RWPE2 (cell line): Measurements from ENCODE around the gene MOB3A.

ENCODE experiments used
- ATAC-seq: fragments of 200-7000 bp; cut with Tn5 transposase; 3 replicates; pipeline ENCODE4 v1.9.1; 2021; ENCODE audit warnings: low read depth
- DNase-seq: peaks from one replicate; pipeline ENCODE4 v3.0.0-alpha.2; 2020; ENCODE audit warnings: low spot score
- H3K27ac ChIP-seq: fragments of 450-650 bp; 2 replicates; pipeline ENCODE4 v1.5.1; 2017; ENCODE audit warnings: mild to moderate bottlenecking; ENCODE audit not compliant: poor library complexity, severe bottlenecking
- H3K27me3 ChIP-seq: fragments of 250-450 bp; sonication (Bioruptor Pico); 2 replicates; pipeline ENCODE4 v1.5.1; 2021; ENCODE audit warnings: mild to moderate bottlenecking, moderate library complexity; ENCODE audit not compliant: insufficient read depth, poor library complexity, severe bottlenecking
- H3K36me3 ChIP-seq: fragments of 250-450 bp; sonication (Bioruptor Pico); 2 replicates; pipeline ENCODE4 v1.5.1; 2020; ENCODE audit warnings: low read depth, mild to moderate bottlenecking, moderate library complexity
- H3K4me1 ChIP-seq: fragments of 250-450 bp; sonication (Bioruptor Pico); 2 replicates; pipeline ENCODE4 v1.5.1; 2021; ENCODE audit warnings: mild to moderate bottlenecking, moderate library complexity; ENCODE audit not compliant: insufficient read depth, poor library complexity, severe bottlenecking
- H3K4me3 ChIP-seq: fragments of 250-450 bp; sonication (Bioruptor Pico); 2 replicates; pipeline ENCODE4 v1.5.1; 2021; ENCODE audit warnings: mild to moderate bottlenecking, moderate library complexity; ENCODE audit not compliant: severe bottlenecking
- H3K9me3 ChIP-seq: fragments of 250-450 bp; sonication (Bioruptor Pico); 2 replicates; pipeline ENCODE4 v1.5.1; 2021; ENCODE audit warnings: mild to moderate bottlenecking, moderate library complexity; ENCODE audit not compliant: severe bottlenecking
- CTCF ChIP-seq: fragments of 450-650 bp; IDR thresholded peaks from one replicate; pipeline ENCODE4 v1.5.1; 2017; ENCODE audit warnings: mild to moderate bottlenecking, moderate library complexity; ENCODE audit not compliant: poor library complexity, severe bottlenecking

Gene MOB3A

GRCh38 chr19:2111886-2112285, 15.8 kb upstream of the MOB3A start:
- Histone ChIP-seq H3K27me3 (no peaks in the 10 kb centered on the region), H3K27ac (no peak overlapping the region), H3K9me3 (no peaks in the 10 kb centered on the region), H3K4me1 (no peaks in the 10 kb centered on the region), H3K4me3 (no peak overlapping the region), H3K36me3 (peaks cover 86% of the 10 kb centered on the region)
- no peak for DNase-seq
- TF ChIP-seq CTCF = no peak
- ATAC-seq = no peak

GRCh38 chr19:2111425-2111824, 15.3 kb upstream of the MOB3A start:
- Histone ChIP-seq H3K36me3 (peaks cover 86% of the 10 kb centered on the region), H3K27ac (no peak overlapping the region), H3K4me3 (no peak overlapping the region), H3K4me1 (no peaks in the 10 kb centered on the region), H3K9me3 (no peaks in the 10 kb centered on the region), H3K27me3 (no peaks in the 10 kb centered on the region)
- DNase-seq = no peak
- no peak for TF ChIP-seq CTCF
- no peak for ATAC-seq

GRCh38 chr19:2110822-2111221, 14.7 kb upstream of the MOB3A start:
- Histone ChIP-seq H3K9me3 (no peaks in the 10 kb centered on the region), H3K36me3 (peaks cover 88% of the 10 kb centered on the region), H3K27me3 (no peaks in the 10 kb centered on the region), H3K27ac (no peak overlapping the region), H3K4me1 (no peaks in the 10 kb centered on the region), H3K4me3 (no peak overlapping the region)
- no peak for TF ChIP-seq CTCF
- DNase-seq (no peak), ATAC-seq (no peak)

GRCh38 chr19:2109046-2109864, 13.1 kb upstream of the MOB3A start:
- DNase-seq (no peak), ATAC-seq (no peak)
- no peak overlapping the region for H3K4me3 ChIP-seq
- no peaks in the 10 kb centered on the region for H3K4me1 ChIP-seq
- peaks cover 85% of the 10 kb centered on the region for H3K36me3 ChIP-seq
- H3K27ac ChIP-seq = no peak overlapping the region
- H3K9me3 ChIP-seq = no peaks in the 10 kb centered on the region
- H3K27me3 ChIP-seq = no peaks in the 10 kb centered on the region
- TF ChIP-seq CTCF = no peak
